ENCODE measurements around the gene BTBD2. TPM values are rescaled to one million over a fixed set of nuclear protein-coding genes. Genes with fewer than 3 reads are reported as not detected.

The BTBD2 gene
- total and polyA plus RNA-seq, 2 experiments from 2014 or later: 23.8 to 130 TPM

DNA sequence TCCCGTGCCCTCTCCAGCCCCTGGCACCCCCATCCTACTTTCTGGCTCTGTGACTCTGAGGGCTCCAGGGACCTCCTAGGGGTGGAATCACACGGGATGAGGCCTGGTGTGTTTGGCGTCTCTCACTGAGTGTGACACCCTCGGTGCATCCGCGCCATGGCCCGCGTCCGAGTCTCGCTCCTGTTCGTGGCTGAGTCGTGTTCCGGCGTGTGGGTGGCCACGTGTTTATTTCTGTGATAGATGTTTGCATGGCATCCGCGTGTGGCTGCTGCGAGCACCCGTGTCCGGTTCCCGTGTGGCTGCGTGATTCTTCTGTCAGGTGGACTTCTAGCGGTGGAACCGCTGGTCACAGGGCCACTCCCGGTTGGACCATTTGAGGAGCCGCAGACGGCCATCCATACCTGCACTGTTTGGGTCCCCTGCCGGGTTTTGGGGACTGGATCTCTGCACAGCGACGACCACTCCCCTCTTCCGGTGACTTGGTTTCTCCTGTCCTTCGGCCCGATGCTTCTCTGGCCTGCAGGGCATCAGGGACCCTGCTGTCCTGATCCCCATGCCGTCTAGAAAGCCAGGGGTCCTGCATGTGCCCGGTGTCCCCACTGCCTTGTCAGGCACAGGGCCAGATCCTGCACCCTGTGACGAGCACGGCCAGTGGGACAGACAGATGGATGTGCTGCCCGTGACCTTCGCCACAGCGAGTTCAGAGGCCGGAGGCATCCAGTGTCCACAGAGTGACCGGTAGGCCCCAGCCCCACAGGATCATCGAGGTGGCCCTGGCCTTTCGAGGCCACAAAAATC, 66.0 kb downstream of the BTBD2 start:
- no peak overlapping the region for H3K27ac ChIP-seq (ENCODE audit: low read depth)
- no peaks in the 10 kb centered on the region for H3K4me1 ChIP-seq (ENCODE audit: insufficient read depth)
- DNase-seq (ENCODE audit: low spot score) (no peak), ATAC-seq (no peak)
- peaks cover 11% of the 10 kb centered on the region for H3K27me3 Mint-ChIP-seq (ENCODE audit: insufficient read depth, low read depth, poor library complexity)
- peaks cover 6% of the 10 kb centered on the region for H3K4me1 Mint-ChIP-seq
- H3K4me3 ChIP-seq: no peak overlapping the region
- TF ChIP-seq EZH2phosphoT487 (IDR thresholded peaks at IDR 0.05; ENCODE audit: unreplicated experiment): no peak
- no peak for TF ChIP-seq ZNF114 (CRISPR knock-in tag; IDR thresholded peaks at IDR 0.05)
- TF ChIP-seq REST (IDR thresholded peaks at IDR 0.05; ENCODE audit: unreplicated experiment): no peak
- TF ChIP-seq EZH2 (IDR thresholded peaks at IDR 0.05; ENCODE audit: low read depth, unreplicated experiment): no peak
- TF ChIP-seq NANOG (IDR thresholded peaks at IDR 0.05; ENCODE audit: borderline replicate concordance): no peak
- TF ChIP-seq JUNB (IDR thresholded peaks at IDR 0.05; ENCODE audit: unreplicated experiment): no peak
- TF ChIP-seq POLR2AphosphoS5 (IDR thresholded peaks at IDR 0.05; ENCODE audit: low read depth): no peak
- TF ChIP-seq ETS1 (IDR thresholded peaks at IDR 0.05): no peak
- peaks cover 4% of the 10 kb centered on the region; the same call in 1 of the 2 replicates for H3K36me3 ChIP-seq (ENCODE audit: insufficient read depth)
- peaks cover 35% of the 10 kb centered on the region for H4K20me1 ChIP-seq (replicated peaks; ENCODE audit: insufficient read depth)
- H3K79me2 ChIP-seq (replicated peaks; ENCODE audit: insufficient read depth): peaks cover 100% of the 10 kb centered on the region
- no peak overlapping the region for H2AFZ ChIP-seq
- H3K9me3 Mint-ChIP-seq: no peaks in the 10 kb centered on the region
- no peaks in the 10 kb centered on the region for H3K27me3 ChIP-seq (ENCODE audit: insufficient read depth)
- H3K9me2 ChIP-seq (ENCODE audit: insufficient read depth): no peaks in the 10 kb centered on the region
- no peak overlapping the region for H3K27ac Mint-ChIP-seq
- no peak overlapping the region; the same call in 2 of the 3 replicates for H3K4me3 Mint-ChIP-seq
- no peak overlapping the region for H3K4me2 ChIP-seq
- peaks cover 3% of the 10 kb centered on the region; the same call in 1 of the 2 replicates for H3F3A ChIP-seq (replicated peaks; ENCODE audit: low read depth)
- H3K36me3 Mint-ChIP-seq (ENCODE audit: low read depth): peaks cover 13% of the 10 kb centered on the region; the same call in 2 of the 3 replicates

GRCh38 chr19:1947651-1948209, 67.8 kb downstream of the BTBD2 start:
- peak; percentile 77 for ATAC-seq
- Mint-ChIP-seq H3K36me3 (ENCODE audit: low read depth) (peaks cover 13% of the 10 kb centered on the region), H3K4me1 (peaks cover 17% of the 10 kb centered on the region), H3K27ac (no peak overlapping the region), H3K4me3 (no peak overlapping the region), H3K9me3 (no peaks in the 10 kb centered on the region), H3K27me3 (ENCODE audit: insufficient read depth, low read depth, poor library complexity) (peaks cover 18% of the 10 kb centered on the region)
- Histone ChIP-seq H3K79me2 (replicated peaks; ENCODE audit: insufficient read depth) (peaks cover 100% of the 10 kb centered on the region), H3K9me2 (ENCODE audit: insufficient read depth) (no peaks in the 10 kb centered on the region), H3F3A (replicated peaks; ENCODE audit: low read depth) (peaks cover 3% of the 10 kb centered on the region), H3K27me3 (ENCODE audit: insufficient read depth) (no peaks in the 10 kb centered on the region), H3K4me2 (no peak overlapping the region), H3K4me3 (no peak overlapping the region), H3K4me1 (ENCODE audit: insufficient read depth) (peaks cover 9% of the 10 kb centered on the region), H2AFZ (no peak overlapping the region), H4K20me1 (replicated peaks; ENCODE audit: insufficient read depth) (peaks cover 46% of the 10 kb centered on the region), H3K27ac (ENCODE audit: low read depth) (peak overlapping the region; percentile 32), H3K36me3 (ENCODE audit: insufficient read depth) (peaks cover 4% of the 10 kb centered on the region; the same call in 1 of the 2 replicates)
- TF ChIP-seq EZH2phosphoT487 (IDR thresholded peaks at IDR 0.05; ENCODE audit: unreplicated experiment) (no peak), ETS1 (IDR thresholded peaks at IDR 0.05) (no peak), ZNF331 (CRISPR knock-in tag; IDR thresholded peaks at IDR 0.05; ENCODE audit: low read depth) (no peak), JUNB (IDR thresholded peaks at IDR 0.05; ENCODE audit: unreplicated experiment) (no peak)
- peak; percentile 62 for DNase-seq (ENCODE audit: low spot score)
